Type B pancreatic cell (in vitro differentiated cells): ENCODE measurements around the gene SLAMF1. TPM values are rescaled to one million over a fixed set of nuclear protein-coding genes. Genes with fewer than 3 reads are reported as not detected.

Source experiments
- DNase-seq: peaks from one replicate; pipeline ENCODE4 v3.0.0; 2021; ENCODE audit warnings: mixed read lengths; ENCODE audit not compliant: unreplicated experiment; ENCODE audit errors: extremely low spot score
- H3K27ac Mint-ChIP-seq: 2 replicates; pipeline ENCODE4 v1.8.0; 2021; ENCODE audit warnings: mild to moderate bottlenecking, mixed read lengths
- H3K27me3 Mint-ChIP-seq: 2 replicates; pipeline ENCODE4 v1.8.0; 2021; ENCODE audit warnings: mixed read lengths
- H3K36me3 Mint-ChIP-seq: 2 replicates; pipeline ENCODE4 v1.8.0; 2021; ENCODE audit warnings: mixed read lengths
- H3K4me1 Mint-ChIP-seq: one replicate; pipeline ENCODE4 v1.8.0; 2021; ENCODE audit warnings: mixed read lengths; ENCODE audit not compliant: unreplicated experiment
- H3K4me3 Mint-ChIP-seq: 2 replicates; pipeline ENCODE4 v1.8.0; 2021; ENCODE audit warnings: mild to moderate bottlenecking, mixed read lengths
- H3K9me3 Mint-ChIP-seq: 2 replicates; pipeline ENCODE4 v1.8.0; 2021; ENCODE audit warnings: mixed read lengths
- CTCF ChIP-seq: fragments of 200-600 bp; sonication (generic); conservative IDR thresholded peaks from 2 replicates; pipeline ENCODE4 v1.5.0; 2021; ENCODE audit warnings: antibody characterized with exemption, mild to moderate bottlenecking
- total RNA-seq: library from RNA; stranded (reverse); gene quantifications from 2 replicates; pipeline ENCODE4 v1.2.1, GENCODE V29; 2021; ENCODE audit warnings: low replicate concordance

Gene SLAMF1
- total RNA-seq, 1 donor from 2014 or later, result not detected

GRCh38 chr1:160580221-160580812, 66.5 kb downstream of the SLAMF1 start:
- Mint-ChIP-seq H3K4me1 (no peaks in the 10 kb centered on the region), H3K9me3 (peaks cover 8% of the 10 kb centered on the region), H3K27ac (no peak overlapping the region), H3K4me3 (no peak overlapping the region), H3K27me3 (peaks cover 22% of the 10 kb centered on the region), H3K36me3 (no peaks in the 10 kb centered on the region)
- no peak for DNase-seq
- TF ChIP-seq CTCF, result no peak

GRCh38 chr1:160579216-160579701, 67.6 kb downstream of the SLAMF1 start, which contains the start of gene CD84:
TSS of gene CD84 (minus strand) at chr1:160579496. CDS start at chr1:160579437, 59 bp downstream.
- Mint-ChIP-seq H3K27me3 (peaks cover 25% of the 10 kb centered on the region), H3K27ac (no peak within 1 kb of the TSS), H3K36me3 (no peaks in the 10 kb centered on the region), H3K4me1 (no peaks in the 10 kb centered on the region), H3K4me3 (no peak within 1 kb of the TSS), H3K9me3 (peaks cover 8% of the 10 kb centered on the region)
- no peak for TF ChIP-seq CTCF
- DNase-seq, result no peak

- H3K36me3 Mint-ChIP-seq, result no peaks in the 10 kb centered on the region
- H3K9me3 Mint-ChIP-seq, result peaks cover 4% of the 10 kb centered on the region
- no peak for TF ChIP-seq CTCF
Measured at GRCh38 chr1:160578525-160579191, 68.2 kb downstream of the SLAMF1 start.

GRCh38 chr1:160578175-160578524, 68.7 kb downstream of the SLAMF1 start:
- Mint-ChIP-seq H3K27ac (no peak overlapping the region), H3K27me3 (peaks cover 30% of the 10 kb centered on the region), H3K4me1 (no peaks in the 10 kb centered on the region), H3K9me3 (peaks cover 3% of the 10 kb centered on the region), H3K36me3 (no peaks in the 10 kb centered on the region), H3K4me3 (no peak overlapping the region)
- TF ChIP-seq CTCF, result no peak
- no peak for DNase-seq

More at GRCh38 chr1:160578525-160579191, 68.2 kb downstream of the SLAMF1 start:
- Mint-ChIP-seq H3K4me1 (no peaks in the 10 kb centered on the region), H3K27ac (no peak overlapping the region), H3K4me3 (no peak overlapping the region), H3K27me3 (peaks cover 26% of the 10 kb centered on the region)
- no peak for DNase-seq

- Mint-ChIP-seq H3K27me3 (peaks cover 33% of the 10 kb centered on the region), H3K4me3 (no peak overlapping the region), H3K36me3 (no peaks in the 10 kb centered on the region), H3K27ac (no peak overlapping the region), H3K4me1 (no peaks in the 10 kb centered on the region), H3K9me3 (peaks cover 3% of the 10 kb centered on the region)
- TF ChIP-seq CTCF, result no peak
- DNase-seq, result no peak
Measured at GRCh38 chr1:160577671-160578070, 69.2 kb downstream of the SLAMF1 start.
